Endothelial cell of umbilical vein (primary cell): ENCODE results near the gene ACSL6. TPM values are rescaled to one million over a fixed set of nuclear protein-coding genes. Genes with fewer than 3 reads are reported as not detected.

ENCODE experiments used
- BruUV-seq: library from RNA; stranded (reverse); fragments of 400-500 nt; replicated peaks from 2 replicates; lab custom pipeline; 2021; lab: Mats Ljungman, UMichigan
- CTCF ChIA-PET: fragments of 300-600, 350-600 bp; sonication (Branson Sonifier 250); formaldehyde crosslinking; loops from one replicate; lab custom pipeline; 2021; ENCODE audit warnings: antibody characterized with exemption, inconsistent platforms; lab: Charles Lee
- POLR2A ChIA-PET: fragments of 300-600, 350-600 bp; sonication (Branson Sonifier 250); formaldehyde crosslinking; loops from one replicate; lab custom pipeline; 2021; ENCODE audit warnings: antibody characterized with exemption, inconsistent platforms; lab: Charles Lee
- DNase-seq: peaks from one replicate; pipeline ENCODE4 v3.0.0-alpha.2; 2011; ENCODE audit warnings: low read depth, low spot score
- FAIRE-seq: peaks from 2 replicates; lab custom pipeline; 2011; peaks lifted over from hg19 to GRCh38; lab: Jason Lieb, UNC
- H2AFZ ChIP-seq: 2 replicates; pipeline ENCODE4 v1.6.0; 2012; ENCODE audit warnings: low read depth, low read length, control low read depth, inconsistent platforms
- H3K27ac ChIP-seq: 2 replicates; pipeline ENCODE4 v1.5.1; 2011; ENCODE audit warnings: low read depth, mild to moderate bottlenecking, control low read depth, low read length, moderate library complexity; ENCODE audit not compliant: insufficient read depth
- H3K27me3 ChIP-seq, 2 experiments: 2 replicates each; pipeline versions ENCODE4 v1.6.0 to v1.6.1; 2011; ENCODE audit warnings: low read length in 2 of 2, mixed read lengths in 1 of 2; ENCODE audit not compliant: control insufficient read depth in 2 of 2, insufficient read depth in 2 of 2
- H3K36me3 ChIP-seq, 2 experiments: 2 replicates in 1 of 2; 3 replicates in 1 of 2; pipeline ENCODE4 v1.5.1; 2011; ENCODE audit warnings: low read length in 2 of 2, mild to moderate bottlenecking in 1 of 2, moderate library complexity in 1 of 2; ENCODE audit not compliant: control insufficient read depth in 2 of 2, insufficient read depth in 2 of 2; ENCODE audit errors: extremely low read depth in 1 of 2
- H3K4me1 ChIP-seq: 3 replicates; pipeline ENCODE4 v1.5.1; 2011; ENCODE audit warnings: mild to moderate bottlenecking, low read length; ENCODE audit not compliant: control insufficient read depth, insufficient read depth; ENCODE audit errors: extremely low read depth
- H3K4me2 ChIP-seq: 2 replicates; pipeline ENCODE4 v1.6.1; 2011; ENCODE audit warnings: low read length, control low read depth, mixed read lengths; ENCODE audit not compliant: insufficient read depth
- H3K4me3 ChIP-seq, 3 experiments: fragments of 200-600 bp in 1 of 3; sonication (generic), shearing (Covaris generic) in 1 of 3; replicated peaks in 1 of 3; 2 replicates each; pipeline ENCODE4 v1.5.1; 2011 to 2016; ENCODE audit warnings: control low read depth in 3 of 3, low read length in 3 of 3, mild to moderate bottlenecking in 2 of 3, inconsistent platforms in 1 of 3, low read depth in 1 of 3, moderate library complexity in 1 of 3; ENCODE audit not compliant: insufficient read depth in 1 of 3
- H3K79me2 ChIP-seq: 2 replicates; pipeline ENCODE4 v1.6.0; 2012; ENCODE audit warnings: low read length, inconsistent platforms; ENCODE audit not compliant: control insufficient read depth, insufficient read depth
- H3K9ac ChIP-seq: replicated peaks from 2 replicates; pipeline ENCODE3; 2011; ENCODE audit warnings: low read length, control low read depth; ENCODE audit not compliant: insufficient read depth; ENCODE audit errors: extremely low read depth
- H3K9me1 ChIP-seq: replicated peaks from 3 replicates; pipeline ENCODE4 v1.6.0; 2011; ENCODE audit warnings: mild to moderate bottlenecking, low read length; ENCODE audit not compliant: control insufficient read depth, insufficient read depth; ENCODE audit errors: extremely low read depth
- H3K9me3 ChIP-seq: replicated peaks from 2 replicates; pipeline ENCODE4 v1.5.1; 2012; ENCODE audit warnings: low read length, inconsistent platforms; ENCODE audit not compliant: control insufficient read depth, insufficient read depth
- H4K20me1 ChIP-seq: replicated peaks from 2 replicates; pipeline ENCODE3; 2011; ENCODE audit warnings: mild to moderate bottlenecking, low read length; ENCODE audit not compliant: control insufficient read depth, insufficient read depth; ENCODE audit errors: extremely low read depth
- EZH2 ChIP-seq: IDR thresholded peaks from 2 replicates; pipeline ENCODE4 v1.6.1; 2012; ENCODE audit warnings: borderline replicate concordance, low read depth, mild to moderate bottlenecking, moderate library complexity, low read length, inconsistent platforms; ENCODE audit not compliant: severe bottlenecking
- FOS ChIP-seq: IDR thresholded peaks from 2 replicates; pipeline ENCODE4 v1.6.1; 2011; ENCODE audit warnings: mild to moderate bottlenecking, low read length, moderate library complexity, borderline replicate concordance; ENCODE audit not compliant: insufficient read depth
- GATA2 ChIP-seq: IDR thresholded peaks from 2 replicates; pipeline ENCODE4 v1.7.0; 2011; ENCODE audit warnings: low read depth, mild to moderate bottlenecking, moderate library complexity, mixed read lengths, low read length; ENCODE audit not compliant: insufficient read length, insufficient read depth
- JUN ChIP-seq: IDR thresholded peaks from 2 replicates; pipeline ENCODE4 v1.6.1; 2011; ENCODE audit warnings: borderline replicate concordance, low read depth; ENCODE audit not compliant: insufficient read length, insufficient read depth
- MYC ChIP-seq: IDR thresholded peaks from one replicate; pipeline ENCODE4 v1.6.1; 2011; ENCODE audit warnings: mild to moderate bottlenecking, low read depth, low read length
- POLR2A ChIP-seq: IDR thresholded peaks from 2 replicates; pipeline ENCODE4 v1.6.1; 2012; ENCODE audit warnings: low read depth, mild to moderate bottlenecking, control low read depth, low read length
- POLR2AphosphoS5 ChIP-seq: IDR thresholded peaks from 2 replicates; pipeline ENCODE4 v1.6.1; 2012; ENCODE audit warnings: low read depth, mild to moderate bottlenecking, control low read depth, low read length, moderate library complexity; ENCODE audit not compliant: insufficient read depth
- dilution Hi-C: fragments of 300-500 bp; cut with MboI; formaldehyde crosslinking; loops from one replicate; pipeline ENCODE4 v1.15.0; 2019; ENCODE audit warnings: low sequenced_read_pairs; ENCODE audit not compliant: extremely low pct_ligation_motif_present
- intact Hi-C: fragments of 100-400 bp; cut with micrococcal nuclease; formaldehyde crosslinking; loops from one replicate; pipeline ENCODE4 v1.10.0; 2022
- polyA plus RNA-seq, 4 experiments: library from polyadenylated mRNA; depleted of rRNA in 3 of 4; stranded (reverse) in 3 of 4; unstranded in 1 of 4; fragments of >200 nt; gene quantifications; 2 replicates each; pipeline versions ENCODE4 v1.2.1 to v1.2.3, GENCODE V29; 2011 to 2012; ENCODE audit warnings: missing spikeins in 1 of 4
- total RNA-seq: library from RNA; stranded (reverse); gene quantifications from 2 replicates; pipeline ENCODE4 v1.2.3, GENCODE V29; 2021
- TF ChIP-seq, protein P1 (sequence below): IDR thresholded peaks from 2 replicates; pipeline ENCODE4 v1.6.1; 2011; ENCODE audit not compliant: insufficient read depth, insufficient read length
- TF ChIP-seq, protein P2 (sequence below), 2 donors: IDR thresholded peaks; 1 replicate in 1 of 2; 2 replicates in 1 of 2; pipeline ENCODE4 v1.5.1; 2011; ENCODE audit warnings: low read length in 2 of 2, mild to moderate bottlenecking in 2 of 2, moderate library complexity in 2 of 2, control low read depth in 1 of 2, inconsistent platforms in 1 of 2, low read depth in 1 of 2; ENCODE audit not compliant: insufficient read depth in 1 of 2; ENCODE audit errors: extremely low read depth in 1 of 2

ACSL6 gene
- total and polyA plus RNA-seq, 2 donors (not counting 3 experiments of a cell fraction or from before 2014, with no cell fraction given): not detected

DNA sequence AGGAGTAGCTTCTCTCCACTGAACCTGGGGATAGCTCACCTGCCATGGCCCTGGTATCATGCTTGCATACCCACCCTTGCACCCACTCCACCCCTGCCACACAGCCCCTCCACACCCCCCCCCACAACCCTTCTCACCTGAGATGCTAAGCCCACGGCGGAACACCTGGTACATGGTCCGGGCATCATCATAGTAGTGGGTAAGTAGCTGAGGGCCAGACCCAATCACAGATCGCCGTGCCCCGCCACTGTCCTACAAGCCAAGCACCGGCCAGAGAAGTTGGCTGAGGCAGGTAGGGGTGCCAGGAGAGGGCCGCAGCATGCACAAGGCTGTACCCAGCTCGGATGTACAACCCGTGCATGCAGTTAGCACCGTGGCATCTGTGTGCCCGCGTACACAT, 20.7 kb downstream of the ACSL6 start:
- no peaks in the 10 kb centered on the region for H3K4me1 ChIP-seq
- dilution Hi-C loops (no loop called here), intact Hi-C loops (no loop called here)
- no peaks in the 10 kb centered on the region for H3K36me3 ChIP-seq
- H3K27me3 ChIP-seq: no peaks in the 10 kb centered on the region
- H3K27ac ChIP-seq: no peak overlapping the region
- no peaks in the 10 kb centered on the region for H4K20me1 ChIP-seq
- no peaks in the 10 kb centered on the region for H3K79me2 ChIP-seq
- no peak overlapping the region for H3K4me2 ChIP-seq
- TF ChIP-seq EZH2: no peak
- no peak for TF ChIP-seq JUN
- TF ChIP-seq, protein P1, sequence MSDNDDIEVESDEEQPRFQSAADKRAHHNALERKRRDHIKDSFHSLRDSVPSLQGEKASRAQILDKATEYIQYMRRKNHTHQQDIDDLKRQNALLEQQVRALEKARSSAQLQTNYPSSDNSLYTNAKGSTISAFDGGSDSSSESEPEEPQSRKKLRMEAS: no peak
- POLR2A ChIA-PET: no interaction called here
- H3K9me3 ChIP-seq: no peaks in the 10 kb centered on the region
- H3K9me1 ChIP-seq: no peaks in the 10 kb centered on the region
- H2AFZ ChIP-seq: no peak overlapping the region
- no TSS peak for BruUV-seq
- FAIRE-seq (no peak), DNase-seq (no peak)
- H3K4me3 ChIP-seq: no peak overlapping the region
- H3K9ac ChIP-seq: no peak overlapping the region
- CTCF ChIA-PET: interaction anchor here (2.1 kb wide), 1 partner anchor 17 kb away, joined by 5 read pairs; no protein-coding TSS in a partner anchor

DNA sequence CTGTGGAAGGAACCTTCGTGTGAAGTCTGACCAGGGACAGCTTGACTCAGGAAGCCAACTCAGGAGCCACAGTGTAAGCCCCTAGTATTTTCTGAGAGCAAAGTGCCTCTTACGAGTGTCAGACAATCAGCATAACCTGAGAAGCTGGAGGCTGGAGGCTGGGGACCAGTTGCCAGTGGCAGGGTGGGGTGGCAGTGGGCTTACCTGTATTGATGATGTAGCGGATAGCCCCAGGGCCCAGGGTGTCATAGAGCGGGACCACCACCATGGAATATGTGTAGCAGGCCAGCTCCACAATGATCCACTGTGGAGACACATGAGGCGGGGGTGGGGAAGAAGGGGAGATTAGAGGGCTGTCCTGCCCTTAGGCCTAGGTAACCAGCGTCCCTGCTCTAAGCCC, 22.9 kb downstream of the ACSL6 start:
- no TSS peak for BruUV-seq
- Histone ChIP-seq H3K9me3 (no peaks in the 10 kb centered on the region), H3K79me2 (no peaks in the 10 kb centered on the region), H3K9ac (no peak overlapping the region), H3K36me3 (no peaks in the 10 kb centered on the region), H3K4me1 (no peaks in the 10 kb centered on the region), H2AFZ (no peak overlapping the region), H3K9me1 (no peaks in the 10 kb centered on the region), H3K27ac (no peak overlapping the region), H3K4me2 (no peak overlapping the region), H4K20me1 (no peaks in the 10 kb centered on the region), H3K27me3 (peaks cover 0 to 4% of the 10 kb centered on the region in 2 experiments), H3K4me3 (no peak overlapping the region)
- TF ChIP-seq POLR2A (no peak), FOS (no peak), JUN (no peak), MYC (no peak), GATA2 (no peak), EZH2 (no peak), POLR2AphosphoS5 (no peak)
- TF ChIP-seq, protein P2, sequence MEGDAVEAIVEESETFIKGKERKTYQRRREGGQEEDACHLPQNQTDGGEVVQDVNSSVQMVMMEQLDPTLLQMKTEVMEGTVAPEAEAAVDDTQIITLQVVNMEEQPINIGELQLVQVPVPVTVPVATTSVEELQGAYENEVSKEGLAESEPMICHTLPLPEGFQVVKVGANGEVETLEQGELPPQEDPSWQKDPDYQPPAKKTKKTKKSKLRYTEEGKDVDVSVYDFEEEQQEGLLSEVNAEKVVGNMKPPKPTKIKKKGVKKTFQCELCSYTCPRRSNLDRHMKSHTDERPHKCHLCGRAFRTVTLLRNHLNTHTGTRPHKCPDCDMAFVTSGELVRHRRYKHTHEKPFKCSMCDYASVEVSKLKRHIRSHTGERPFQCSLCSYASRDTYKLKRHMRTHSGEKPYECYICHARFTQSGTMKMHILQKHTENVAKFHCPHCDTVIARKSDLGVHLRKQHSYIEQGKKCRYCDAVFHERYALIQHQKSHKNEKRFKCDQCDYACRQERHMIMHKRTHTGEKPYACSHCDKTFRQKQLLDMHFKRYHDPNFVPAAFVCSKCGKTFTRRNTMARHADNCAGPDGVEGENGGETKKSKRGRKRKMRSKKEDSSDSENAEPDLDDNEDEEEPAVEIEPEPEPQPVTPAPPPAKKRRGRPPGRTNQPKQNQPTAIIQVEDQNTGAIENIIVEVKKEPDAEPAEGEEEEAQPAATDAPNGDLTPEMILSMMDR (IDR thresholded peaks at IDR 0.05; ENCODE audit: extremely low read depth in 1 of 2, insufficient read depth in 1 of 2, low read depth in 1 of 2, low read length in 2 of 2): no peak
- POLR2A ChIA-PET: no interaction called here
- CTCF ChIA-PET: interaction anchor here (1.2 kb wide), 1 partner anchor 8 kb away, joined by 3 read pairs; no protein-coding TSS in a partner anchor
- dilution Hi-C loops (no loop called here), intact Hi-C loops (no loop called here)
- DNase-seq (no peak), FAIRE-seq (no peak)
